ENCODE measurements around the gene JAKMIP1. TPM values are rescaled to one million over a fixed set of nuclear protein-coding genes. Genes with fewer than 3 reads are reported as not detected.
A peak's percentile ranks its signal among the peaks of the same experiment; 100 is the strongest.

Gene JAKMIP1
- total RNA-seq, 8 experiments from 2014 or later, result 1.0 to 10.8 (median 7.6) TPM; not detected in 3

GRCh38 chr4:5989236-5990225 is 210.8 kb downstream of the JAKMIP1 start:
- ATAC-seq (replicated peaks in 6 of 8), result no peak
- Histone ChIP-seq H3K4me3 (no peak overlapping the region), H3K27ac (no peak overlapping the region), H3K4me1 (replicated peaks in 1 of 2) (no peaks in the 10 kb centered on the region)
- in situ Hi-C loops (cut with MboI; ENCODE audit: low pct_unique_long_range_greater_than_20kb in 2 of 9, low sequenced_read_pairs in 9 of 9, unreplicated experiment in 9 of 9), result loop anchor here in 2 of 9 experiments (10.0 to 25.0 kb wide), 2 partner anchors 323 to 335 kb away; no protein-coding TSS in a partner anchor
- WGBS, 10 experiments, result 0 to 76% (median 49%) methylated on average over 2 to 12 of the region's 18 CpGs; no CpG with 5 or more reads in 1 of the 10 experiments

DNA sequence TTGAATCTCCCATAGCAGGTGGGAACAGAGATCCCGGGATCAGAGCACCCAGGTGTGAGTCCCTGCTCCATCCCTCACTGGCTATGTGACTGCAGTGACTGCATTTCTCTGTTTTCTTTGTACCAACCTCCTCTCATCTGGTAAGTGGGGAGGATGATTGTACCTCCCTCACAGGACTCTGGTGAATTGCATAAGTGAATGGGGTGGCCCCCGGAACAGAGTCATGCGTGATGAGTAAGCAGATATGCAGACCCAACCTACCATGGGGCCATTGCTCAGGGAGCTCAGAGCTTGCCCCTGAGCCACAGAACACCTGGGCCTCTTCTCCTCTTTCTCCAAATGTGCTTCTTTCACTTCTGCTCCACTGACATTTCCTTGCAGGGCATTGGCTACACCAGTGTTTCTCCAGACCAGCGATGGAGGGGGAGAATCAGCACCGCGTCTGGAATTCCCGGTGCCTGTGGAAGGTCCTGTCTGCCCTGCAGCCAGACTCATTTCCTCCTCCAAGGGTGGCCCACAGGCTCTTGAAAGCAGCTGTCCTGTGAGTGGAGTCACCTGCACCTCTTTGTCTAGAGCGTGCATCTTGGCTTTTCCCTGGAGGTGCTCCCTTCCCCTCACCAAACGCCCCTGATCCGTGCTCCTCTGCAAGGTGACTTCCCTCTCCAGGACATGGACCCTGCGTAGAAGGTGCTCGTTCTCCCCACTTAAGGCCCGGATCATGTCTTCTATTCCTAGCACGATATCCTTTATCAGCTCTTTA is 212.1 kb downstream of the JAKMIP1 start:
- ATAC-seq (replicated peaks in 6 of 8), result peak in 3 of 8 experiments; percentile 24 to 89 (median 88)
- WGBS, 10 experiments, result 10 to 100% (median 74%) methylated on average over 1 to 4 of the region's 14 CpGs; no CpG with 5 or more reads in 2 of the 10 experiments
- no peak overlapping the region for H3K4me3 ChIP-seq
- no peaks in the 10 kb centered on the region for H3K4me1 ChIP-seq (replicated peaks in 1 of 2)
- in situ Hi-C loops (cut with MboI; ENCODE audit: low pct_unique_long_range_greater_than_20kb in 2 of 9, low sequenced_read_pairs in 9 of 9, unreplicated experiment in 9 of 9), result loop anchor here in 1 of 9 experiments (25.0 kb wide), 1 partner anchor 324 kb away; no protein-coding TSS in a partner anchor
- no peak overlapping the region for H3K27ac ChIP-seq

- Histone ChIP-seq H3K27ac (no peak overlapping the region), H3K4me3 (no peak overlapping the region), H3K4me1 (replicated peaks in 1 of 2) (peaks cover 0 to under 1% of the 10 kb centered on the region in 2 donors)
- in situ Hi-C loops (cut with MboI; ENCODE audit: low pct_unique_long_range_greater_than_20kb in 2 of 9, low sequenced_read_pairs in 9 of 9, unreplicated experiment in 9 of 9), result loop anchor here in 1 of 9 experiments (25.0 kb wide), 1 partner anchor 327 kb away; no protein-coding TSS in a partner anchor
- ATAC-seq (replicated peaks in 6 of 8), result no peak
Observed at GRCh38 chr4:5984843-5985242, 215.5 kb downstream of the JAKMIP1 start.

- in situ Hi-C loops (cut with MboI; ENCODE audit: low pct_unique_long_range_greater_than_20kb in 2 of 9, low sequenced_read_pairs in 9 of 9, unreplicated experiment in 9 of 9), result loop anchor here in 1 of 9 experiments (25.0 kb wide), 1 partner anchor 330 kb away; no protein-coding TSS in a partner anchor
- no peak overlapping the region for H3K27ac ChIP-seq
Observed at GRCh38 chr4:5982156-5982973, 218.0 kb downstream of the JAKMIP1 start.

DNA sequence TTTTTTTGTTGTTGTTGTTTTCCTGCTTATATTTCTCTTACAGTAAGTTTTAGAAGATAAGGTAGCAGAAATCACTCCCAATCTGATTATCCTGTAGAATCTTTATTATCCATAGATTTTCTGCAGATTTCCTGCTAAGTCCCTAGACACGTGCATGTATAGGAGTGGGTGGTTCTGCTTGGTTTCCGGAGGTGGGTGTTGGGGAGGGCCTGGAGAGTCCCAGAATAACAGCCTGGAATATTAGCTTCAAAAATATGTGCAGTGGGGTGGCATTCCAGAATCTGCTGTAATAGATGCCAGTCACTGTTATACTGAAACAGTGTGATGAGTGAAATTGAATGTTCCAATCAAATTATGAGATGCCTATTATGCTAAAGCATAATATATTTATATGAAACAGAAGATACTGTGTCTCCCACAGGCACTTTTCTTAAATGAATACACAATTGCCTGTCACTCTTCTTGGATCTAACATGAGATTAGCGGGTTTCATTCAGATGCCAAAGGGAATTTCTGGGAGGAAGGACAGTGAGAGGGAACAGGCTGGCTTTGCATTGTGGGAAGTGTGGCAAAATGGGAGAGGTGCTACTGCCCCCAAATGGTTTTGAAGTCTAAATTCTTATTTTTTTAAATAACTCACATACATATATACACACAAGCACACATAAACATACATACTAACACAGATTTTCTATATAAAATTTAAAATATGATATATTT is 219.8 kb downstream of the JAKMIP1 start:
- no peak overlapping the region for H3K4me3 ChIP-seq
- 0 to 86% (median 63%) methylated on average over 1 to 3 of the region's 3 CpGs; no CpG with 5 or more reads in 1 of the 10 experiments for WGBS, 10 experiments
- in situ Hi-C loops (cut with MboI; ENCODE audit: low pct_unique_long_range_greater_than_20kb in 2 of 9, low sequenced_read_pairs in 9 of 9, unreplicated experiment in 9 of 9), result loop anchor here in 1 of 9 experiments (25.0 kb wide), 1 partner anchor 332 kb away; no protein-coding TSS in a partner anchor
- peak in 3 of 8 experiments; percentile 22 to 38 (median 31) for ATAC-seq (replicated peaks in 6 of 8)
- peaks cover 0 to 3% of the 10 kb centered on the region in 2 donors for H3K4me1 ChIP-seq (replicated peaks in 1 of 2)
- H3K27ac ChIP-seq, result no peak overlapping the region

More at GRCh38 chr4:5982156-5982973, 218.0 kb downstream of the JAKMIP1 start:
- WGBS, 10 experiments, result 9 to 100% (median 45%) methylated on average over 1 to 4 of the region's 9 CpGs; no CpG with 5 or more reads in 4 of the 10 experiments
- ATAC-seq (replicated peaks in 6 of 8), result peak in 2 of 8 experiments; percentile 60 to 76
- Histone ChIP-seq H3K4me3 (no peak overlapping the region), H3K4me1 (replicated peaks in 1 of 2) (peaks cover 0 to 3% of the 10 kb centered on the region in 2 donors)

DNA sequence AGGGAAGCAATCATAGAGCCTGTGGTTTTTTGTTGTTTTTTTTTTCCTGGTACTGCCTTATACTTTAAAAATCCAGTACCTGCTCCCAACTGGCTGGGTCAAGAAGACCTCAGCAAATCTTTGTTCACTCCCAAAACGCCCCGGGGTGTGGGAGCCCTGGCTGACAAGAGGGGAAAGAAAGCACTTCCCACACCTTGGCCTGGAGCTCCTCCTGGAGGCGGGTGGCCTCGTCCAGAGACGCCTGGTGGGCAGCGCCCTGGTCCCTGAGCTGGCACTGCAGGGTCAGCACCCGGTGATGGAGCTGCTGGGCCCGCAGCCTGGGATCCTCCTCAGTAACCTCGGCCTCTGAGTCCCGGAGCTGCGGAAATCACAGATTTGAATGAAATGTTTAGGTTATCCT is 220.4 kb downstream of the JAKMIP1 start:
- Histone ChIP-seq H3K27ac (no peak overlapping the region), H3K4me3 (no peak overlapping the region), H3K4me1 (replicated peaks in 1 of 2) (peaks cover 0 to 3% of the 10 kb centered on the region in 2 donors)
- ATAC-seq (replicated peaks in 6 of 8), result peak; percentile 59 to 99 (median 92)
- in situ Hi-C loops (cut with MboI; ENCODE audit: low pct_unique_long_range_greater_than_20kb in 2 of 9, low sequenced_read_pairs in 9 of 9, unreplicated experiment in 9 of 9), result loop anchor here in 1 of 9 experiments (25.0 kb wide), 1 partner anchor 332 kb away; no protein-coding TSS in a partner anchor
- 0 to 46% (median 0%) methylated on average over 2 to 6 of the region's 11 CpGs; no CpG with 5 or more reads in 2 of the 10 experiments for WGBS, 10 experiments

- peaks cover 0 to 3% of the 10 kb centered on the region in 2 donors for H3K4me1 ChIP-seq (replicated peaks in 1 of 2)
- no peak overlapping the region for H3K27ac ChIP-seq
- ATAC-seq (replicated peaks in 6 of 8), result no peak
- H3K4me3 ChIP-seq, result no peak overlapping the region
- 50 to 73% (median 65%) methylated on average over 2 to 8 of the region's 9 CpGs; no CpG with 5 or more reads in 6 of the 10 experiments for WGBS, 10 experiments
- in situ Hi-C loops (cut with MboI; ENCODE audit: low pct_unique_long_range_greater_than_20kb in 2 of 9, low sequenced_read_pairs in 9 of 9, unreplicated experiment in 9 of 9), result loop anchor here in 1 of 9 experiments (25.0 kb wide), 1 partner anchor 335 kb away; no protein-coding TSS in a partner anchor
Observed at GRCh38 chr4:5976921-5977320, 223.4 kb downstream of the JAKMIP1 start.

DNA sequence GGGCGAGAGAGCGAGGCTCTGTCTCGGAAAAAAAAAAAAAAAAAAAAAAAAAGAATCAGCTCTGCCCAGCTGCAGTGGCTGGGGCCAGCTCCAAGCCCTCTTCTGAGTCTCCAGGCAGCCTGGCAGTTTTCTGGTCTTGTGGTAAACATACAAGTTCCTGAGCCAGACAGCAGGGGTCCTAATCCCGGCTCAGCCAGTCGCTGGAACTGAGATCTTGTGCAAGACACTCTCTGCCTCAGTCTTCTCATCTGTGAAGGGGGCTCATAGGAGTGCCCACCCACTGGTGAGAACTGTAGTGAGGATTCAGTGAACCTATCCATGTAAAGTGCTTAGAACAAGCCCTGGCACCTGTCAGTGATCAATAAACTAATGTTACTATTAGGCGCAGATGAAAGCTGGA is 223.9 kb downstream of the JAKMIP1 start:
- Histone ChIP-seq H3K27ac (no peak overlapping the region), H3K4me1 (replicated peaks in 1 of 2) (peaks cover under 1 to 3% of the 10 kb centered on the region in 2 donors), H3K4me3 (no peak overlapping the region)
- ATAC-seq (replicated peaks in 6 of 8), result no peak
- in situ Hi-C loops (cut with MboI; ENCODE audit: low pct_unique_long_range_greater_than_20kb in 2 of 9, low sequenced_read_pairs in 9 of 9, unreplicated experiment in 9 of 9), result loop anchor here in 1 of 9 experiments (25.0 kb wide), 1 partner anchor 336 kb away; no protein-coding TSS in a partner anchor
- WGBS, 10 experiments, result 50 to 100% (median 73%) methylated on average over 1 to 3 of the region's 6 CpGs; no CpG with 5 or more reads in 7 of the 10 experiments

Other genes with a start within 250 kb of the JAKMIP1 start
- gene C4orf50, start 182.1 kb downstream of the JAKMIP1 start, total RNA-seq, result 1 to 10 TPM in 1 of 8 experiments, under 1 TPM in 7; 0.09 to 1.2 (median 0.39) TPM
- 10 to 100 TPM in 3 of 8 experiments, 1 to 10 TPM in 5; 5.2 to 23.7 (median 8.7) TPM for gene WFS1, start 69.3 kb upstream of the JAKMIP1 start, total RNA-seq